GM18505 (cell line): Measurements from ENCODE around the gene FLT1.

Source experiments
- ATAC-seq: cut with Tn5 transposase; IDR thresholded peaks from one replicate; pipeline ENCODE4 v1.9.1; 2021; ENCODE audit not compliant: unreplicated experiment
- POLR2A ChIP-seq: IDR thresholded peaks from 4 replicates; pipeline ENCODE4 v1.6.1; 2011; ENCODE audit warnings: borderline replicate concordance; ENCODE audit not compliant: insufficient read depth, insufficient read length; ENCODE audit errors: extremely low read depth

Gene FLT1

DNA sequence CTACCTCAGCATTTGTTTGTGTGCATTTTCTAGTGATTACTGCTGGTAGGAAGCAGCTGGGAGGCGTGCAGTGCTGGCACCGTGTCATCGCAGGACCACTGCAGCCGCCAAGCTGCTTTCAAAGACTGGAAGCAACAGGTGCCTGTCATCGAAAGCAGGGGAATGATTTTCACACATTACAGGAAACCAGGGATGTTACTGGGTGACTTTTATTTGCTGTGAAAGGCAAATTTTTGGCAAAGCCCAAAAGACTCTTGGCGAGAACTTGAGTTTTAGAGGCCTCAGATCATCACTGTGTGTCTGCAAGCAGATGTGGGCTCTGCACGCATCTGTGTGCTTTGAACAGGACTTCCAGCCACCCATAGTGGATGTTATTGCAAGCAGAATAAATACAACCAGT, 176.4 kb downstream of the FLT1 start:
- no peak for ATAC-seq
- no peak for TF ChIP-seq POLR2A

DNA sequence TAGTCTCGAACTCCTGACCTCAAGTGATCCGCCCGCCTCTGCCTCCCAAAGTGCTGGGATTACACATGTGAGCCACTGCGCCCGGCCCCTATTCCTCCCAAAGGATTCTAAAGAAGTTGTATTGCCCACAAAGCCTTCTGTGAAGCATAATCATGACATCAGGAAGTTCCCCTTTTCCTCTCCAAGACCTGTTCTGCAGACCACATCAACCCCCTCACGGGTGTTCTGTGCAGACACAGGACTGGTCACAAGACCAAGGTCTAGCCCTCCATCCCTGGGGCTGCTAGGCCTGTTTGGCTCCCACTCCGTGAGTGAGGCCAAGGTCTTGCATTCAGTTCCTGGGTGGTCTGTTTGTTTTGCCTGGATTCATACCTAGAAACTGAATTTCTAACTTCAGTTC, 178.1 kb downstream of the FLT1 start:
- TF ChIP-seq POLR2A: no peak
- no peak for ATAC-seq

DNA sequence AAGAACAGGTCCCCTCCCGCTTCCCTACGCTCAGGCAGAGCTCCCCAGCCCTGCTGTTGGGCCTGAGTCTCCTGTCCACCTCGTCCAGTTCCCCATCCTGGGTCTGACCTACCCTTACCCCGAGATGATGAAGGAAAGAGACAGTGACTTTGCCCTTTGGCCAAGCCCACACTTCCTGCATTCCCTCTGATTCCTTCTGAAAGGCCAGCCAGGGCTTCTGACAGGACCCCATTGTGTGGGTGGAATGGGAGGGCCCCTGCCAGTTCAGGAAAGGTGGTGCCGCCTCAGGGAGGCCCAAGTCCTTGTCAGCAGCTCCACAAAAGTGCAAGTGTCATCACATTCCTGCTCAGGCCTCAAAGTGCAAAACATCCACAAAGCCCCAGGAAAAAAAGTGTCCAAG, 178.8 kb downstream of the FLT1 start:
- ATAC-seq: no peak
- TF ChIP-seq POLR2A: no peak

DNA sequence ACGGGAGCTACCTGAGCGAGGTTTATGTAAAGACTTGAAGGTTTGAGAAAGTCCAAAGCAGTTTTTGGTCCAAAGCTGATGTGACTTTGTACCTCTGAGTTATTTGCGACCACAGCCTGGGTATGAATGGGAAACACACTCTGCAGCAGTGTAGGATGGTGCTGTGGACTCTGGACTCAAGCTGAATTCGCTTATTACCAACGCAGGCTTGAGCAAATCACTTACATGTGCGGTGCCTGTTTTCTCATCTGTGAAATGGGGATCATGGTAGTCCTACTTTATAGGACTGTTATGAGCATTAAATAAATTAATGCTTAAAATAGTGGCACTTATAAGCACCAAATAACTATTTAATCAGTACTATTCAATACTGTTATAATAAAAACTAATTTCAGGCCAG, 180.0 kb downstream of the FLT1 start:
- no peak for ATAC-seq
- TF ChIP-seq POLR2A: no peak

DNA sequence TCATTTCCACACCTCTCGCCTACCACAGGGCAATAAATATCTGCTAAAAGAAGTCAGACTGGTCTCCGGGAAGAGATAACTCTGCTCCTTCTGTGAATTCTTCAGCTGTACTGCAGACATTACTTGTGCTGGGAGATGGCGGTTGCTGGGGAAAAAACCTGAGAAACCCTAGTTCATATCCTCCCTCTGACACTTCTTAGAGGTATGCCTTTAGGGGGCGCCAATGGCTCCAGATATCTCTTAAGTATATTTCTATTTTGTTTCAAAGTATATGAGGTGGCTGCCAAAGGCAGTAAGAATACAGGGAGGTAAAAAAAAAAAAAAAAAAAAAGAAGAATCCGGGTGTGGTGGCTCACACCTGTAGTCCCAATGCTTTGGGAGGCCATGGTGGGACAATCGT, 181.3 kb downstream of the FLT1 start:
- ATAC-seq: no peak
- no peak for TF ChIP-seq POLR2A

DNA sequence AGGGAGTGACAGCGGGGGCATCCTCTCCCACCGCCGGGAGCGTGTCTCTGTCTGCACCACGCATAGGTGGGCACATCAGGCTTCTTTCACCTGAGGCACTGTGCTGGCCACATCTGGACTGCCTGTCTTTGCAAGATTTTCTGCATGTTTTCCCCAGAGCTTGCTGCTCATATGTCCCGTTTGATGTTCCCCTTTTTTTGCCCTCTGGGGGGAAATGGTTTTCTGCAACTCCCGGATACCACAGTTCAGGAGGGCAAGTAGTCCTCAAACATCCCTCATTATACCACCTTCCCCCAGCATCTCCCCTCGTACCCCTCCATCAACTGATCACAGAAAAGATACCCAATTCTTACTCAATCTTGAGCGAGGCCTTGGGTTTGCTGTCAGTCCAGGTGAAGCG, 188.6 kb downstream of the FLT1 start:
- ATAC-seq: no peak
- no peak for TF ChIP-seq POLR2A

DNA sequence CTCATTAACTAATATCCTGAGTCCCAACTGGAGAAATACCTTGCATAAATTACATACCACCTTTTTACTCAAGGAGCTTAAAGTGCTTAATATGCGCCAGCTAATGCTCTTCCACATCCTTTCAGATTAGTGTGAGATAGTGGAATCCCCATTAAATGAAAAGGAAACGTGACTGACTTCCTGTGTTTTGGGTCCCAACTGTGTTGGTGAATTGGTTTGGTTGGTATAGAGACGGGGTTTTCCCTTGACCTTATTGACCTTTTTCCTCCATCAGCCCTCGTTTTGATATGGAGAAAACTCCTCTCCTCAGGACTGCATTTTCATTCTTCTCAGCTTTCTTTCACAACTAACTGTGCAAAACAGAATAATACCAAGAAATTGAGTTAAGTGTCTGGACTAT, 193.1 kb downstream of the FLT1 start:
- ATAC-seq: no peak
- TF ChIP-seq POLR2A: no peak

DNA sequence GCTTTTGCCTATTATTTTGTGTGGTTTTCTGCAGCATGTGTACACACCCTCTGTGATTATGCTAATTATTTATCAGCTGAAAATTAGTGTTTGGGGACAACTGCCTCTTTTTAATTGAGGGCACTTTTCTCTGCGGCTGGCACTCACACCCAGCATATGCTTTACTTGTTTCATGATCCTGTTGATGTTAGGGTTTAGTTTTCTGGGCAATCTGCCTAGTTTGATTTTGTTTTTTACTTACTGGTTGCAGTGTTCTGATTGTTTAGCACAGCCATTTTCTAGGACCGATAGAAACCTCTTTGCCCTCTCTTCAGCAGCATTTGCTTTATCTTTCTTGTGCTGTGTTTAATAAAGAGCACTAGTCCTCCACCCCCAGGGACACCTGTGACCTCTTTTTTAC, 195.0 kb downstream of the FLT1 start:
- ATAC-seq: no peak
- TF ChIP-seq POLR2A: no peak

DNA sequence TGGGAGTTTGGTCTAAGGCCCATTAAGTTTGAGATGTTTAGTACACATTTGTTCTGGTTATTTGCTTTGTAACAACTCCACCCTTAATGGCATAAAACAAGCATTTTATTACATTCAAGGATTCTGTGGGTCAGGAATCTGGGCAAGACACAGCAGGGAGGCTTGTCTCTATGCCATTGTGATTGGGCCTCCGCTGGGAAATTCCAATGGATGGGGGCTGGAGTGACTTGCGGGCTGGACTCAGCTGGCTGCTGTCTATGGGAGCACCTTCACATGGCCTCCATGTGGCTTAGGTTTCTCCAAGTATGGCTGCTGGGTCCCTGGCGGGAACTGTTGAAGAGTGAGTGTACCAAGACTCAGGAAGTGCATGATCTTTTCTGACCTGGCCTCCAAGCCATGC, 197.6 kb downstream of the FLT1 start:
- ATAC-seq: no peak

DNA sequence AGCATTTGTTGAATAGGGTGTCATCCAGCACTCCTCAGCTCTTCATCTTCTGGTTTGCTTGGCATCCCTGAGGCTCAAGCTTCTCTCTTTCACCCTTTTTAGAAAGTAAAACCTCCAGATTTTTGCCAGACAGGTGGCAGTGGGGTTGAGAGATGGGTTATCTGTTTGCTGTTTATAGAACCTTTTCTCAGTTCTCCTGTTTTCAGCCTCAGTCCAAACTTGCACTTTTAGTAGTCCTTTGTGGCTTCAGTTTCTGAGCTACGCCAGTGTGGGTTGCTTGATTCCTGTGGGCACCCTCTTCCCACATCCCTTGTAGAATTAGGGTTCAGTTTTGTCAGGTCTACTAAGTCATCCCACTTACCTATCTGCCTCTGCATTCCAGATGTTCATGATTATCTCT, 208.7 kb downstream of the FLT1 start:
- ATAC-seq: peak; percentile 65
- TF ChIP-seq POLR2A: no peak

More for the DNA sequence above, 197.6 kb downstream of the FLT1 start:
- TF ChIP-seq POLR2A: no peak

DNA sequence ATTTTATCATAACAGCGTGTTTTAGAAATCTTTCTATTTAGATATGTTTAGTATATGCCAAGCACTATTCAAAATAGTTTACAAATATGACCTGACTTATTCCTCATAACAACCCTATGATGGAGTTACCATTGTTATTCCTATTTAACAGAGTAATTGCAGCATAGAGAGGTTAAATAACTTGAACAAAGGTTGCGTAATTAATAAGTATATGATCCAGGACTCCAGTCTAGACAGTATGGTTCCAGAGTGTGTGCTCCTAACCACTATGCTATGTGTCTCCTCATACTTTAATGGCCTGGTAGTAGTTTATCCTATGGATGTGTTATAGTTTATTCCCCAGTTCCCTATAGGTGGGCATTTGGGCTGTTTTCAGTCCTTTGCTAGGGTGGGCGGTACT, 211.3 kb downstream of the FLT1 start:
- ATAC-seq: no peak
- no peak for TF ChIP-seq POLR2A

DNA sequence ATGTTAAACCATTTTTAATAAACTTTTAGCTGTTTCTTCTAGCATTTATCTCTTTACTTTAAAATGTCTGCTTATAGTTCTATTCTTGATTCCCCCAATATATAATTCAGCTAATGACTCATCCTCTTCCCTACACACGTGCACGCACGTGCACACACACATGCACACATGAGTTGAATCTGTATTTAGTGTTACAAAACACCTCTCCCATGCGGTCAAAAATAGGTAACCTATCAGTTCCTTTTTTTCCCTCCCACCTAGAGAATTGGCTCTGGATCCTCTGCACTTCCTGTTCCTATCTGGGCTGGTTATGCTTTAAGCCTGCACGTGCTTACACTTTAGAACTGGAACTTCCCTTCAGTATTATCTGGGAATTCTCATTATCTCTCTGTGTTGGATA, 212.5 kb downstream of the FLT1 start:
- ATAC-seq: no peak

DNA sequence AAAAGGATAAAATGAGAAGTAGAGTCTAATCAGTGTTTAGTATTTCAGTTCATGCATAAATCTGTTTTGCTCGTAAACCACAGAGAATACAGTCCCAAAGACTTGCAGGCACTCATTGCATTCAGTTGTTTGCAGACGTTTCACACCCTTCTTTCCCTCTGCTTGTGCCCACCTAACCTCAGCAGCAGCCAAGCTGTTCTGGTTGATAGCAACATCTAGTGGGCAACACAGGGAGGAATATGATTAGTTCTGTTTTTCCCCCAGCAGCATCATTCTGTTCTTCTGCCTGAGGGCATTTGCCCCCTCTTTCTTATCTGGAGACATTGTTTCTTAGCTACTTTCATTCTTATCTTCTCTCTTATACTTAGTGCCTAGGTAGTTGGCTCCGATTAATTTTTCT, 221.0 kb downstream of the FLT1 start:
- ATAC-seq: no peak
- no peak for TF ChIP-seq POLR2A

More for the DNA sequence above, 212.5 kb downstream of the FLT1 start:
- no peak for TF ChIP-seq POLR2A

DNA sequence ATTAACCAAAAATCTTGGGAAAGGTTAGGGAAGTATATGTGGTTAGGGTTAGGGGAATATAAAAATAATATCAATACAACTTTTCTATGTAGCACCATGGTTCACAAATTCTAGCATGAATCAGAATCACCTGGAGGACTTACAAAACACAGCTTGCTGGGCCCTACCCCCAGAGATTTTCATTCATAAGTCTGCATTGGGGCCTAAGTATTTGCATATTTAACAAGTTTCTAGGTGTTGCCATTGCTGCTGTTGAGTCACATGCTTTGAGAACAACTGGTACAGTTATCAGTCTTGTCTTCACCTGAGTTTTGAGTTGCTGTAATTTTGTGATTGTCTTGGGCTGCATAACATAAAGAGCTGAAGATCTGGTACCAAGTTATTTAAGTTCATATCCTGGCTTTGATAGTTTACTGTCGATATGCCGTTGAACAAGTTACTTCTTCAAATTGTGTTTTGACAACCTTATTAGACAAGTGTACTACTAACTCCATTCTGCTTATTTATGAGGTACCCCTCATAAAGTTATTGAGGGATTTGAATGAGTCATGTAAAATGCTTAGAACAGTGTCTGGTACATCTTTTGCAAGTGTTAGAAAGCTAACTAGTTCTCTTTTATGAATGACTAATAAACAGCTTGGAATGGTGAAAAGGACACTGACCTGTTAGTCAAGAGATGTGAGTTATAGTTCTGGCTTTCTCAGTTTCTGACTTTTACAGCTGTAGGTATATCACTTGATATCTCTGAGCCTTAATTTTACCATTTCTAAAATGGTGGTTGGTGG, 223.7 kb downstream of the FLT1 start:
- no peak for TF ChIP-seq POLR2A
- ATAC-seq: no peak

DNA sequence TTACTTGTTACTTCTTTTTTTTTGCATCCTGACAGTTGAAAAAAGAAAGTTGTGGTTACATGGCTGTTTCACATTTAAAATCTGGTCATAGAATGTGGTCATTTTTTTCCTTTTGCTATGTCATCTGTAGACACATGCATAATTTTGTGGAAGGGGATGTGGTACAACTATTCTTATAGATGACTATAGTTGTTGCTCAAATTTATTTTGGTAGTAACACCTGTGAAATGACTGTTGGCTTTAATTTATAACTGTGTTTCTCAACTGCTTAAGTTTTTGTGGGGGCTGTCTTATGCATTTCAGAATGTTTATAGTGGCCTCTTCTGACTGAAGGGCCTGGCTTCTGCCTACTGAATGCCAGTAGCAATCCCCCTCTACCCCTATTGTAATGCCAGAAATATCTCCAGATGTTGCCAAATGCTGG, 226.1 kb downstream of the FLT1 start:
- peak; percentile 98 for ATAC-seq
- TF ChIP-seq POLR2A: no peak
